Brain microvascular endothelial cell (primary cell): ENCODE results near the gene BABAM2.
"Not testable (repeated sequence)": the region's sequence is repeated elsewhere in the genome, so short reads cannot be mapped to it uniquely, and the experiment has no call there.

Experiments used
- DNase-seq: peaks from one replicate; pipeline ENCODE4 v3.0.0-alpha.2; 2020
- H3K27ac ChIP-seq: fragments of 250-450 bp; sonication (Bioruptor Pico); 2 replicates; pipeline ENCODE4 v1.5.1; 2020; ENCODE audit warnings: mild to moderate bottlenecking, moderate library complexity
- H3K27me3 ChIP-seq: fragments of 250-450 bp; sonication (Bioruptor Pico); replicated peaks from 2 replicates; pipeline ENCODE4 v1.5.1; 2020; ENCODE audit warnings: mild to moderate bottlenecking
- H3K36me3 ChIP-seq: fragments of 250-450 bp; sonication (Bioruptor Pico); replicated peaks from 2 replicates; pipeline ENCODE4 v1.5.1; 2020; ENCODE audit warnings: mild to moderate bottlenecking
- H3K4me3 ChIP-seq: 2 replicates; pipeline ENCODE4 v1.5.1; 2011; ENCODE audit warnings: low read depth, mild to moderate bottlenecking, control low read depth, low read length, moderate library complexity
- CTCF ChIP-seq: IDR thresholded peaks from 2 replicates; pipeline ENCODE4 v1.5.1; 2011; ENCODE audit warnings: low read depth, mild to moderate bottlenecking, moderate library complexity, low read length, control low read depth, inconsistent platforms; ENCODE audit errors: missing control alignments
- in situ Hi-C: cut with HindIII; loops from 2 replicates; pipeline ENCODE4 v1.10.0; 2017; ENCODE audit warnings: low sequenced_read_pairs, low pct_ligation_motif_present

Gene BABAM2

GRCh38 chr2:28332696-28333095 is 442.2 kb downstream of the BABAM2 start:
- no peak for DNase-seq
- in situ Hi-C loops, result no loop called here
- Histone ChIP-seq H3K27me3 (no peaks in the 10 kb centered on the region), H3K4me3 (no peak overlapping the region), H3K36me3 (no peaks in the 10 kb centered on the region), H3K27ac (no peak overlapping the region)
- TF ChIP-seq CTCF, result no peak

GRCh38 chr2:28333606-28334526 is 443.3 kb downstream of the BABAM2 start:
- DNase-seq, result no peak
- TF ChIP-seq CTCF, result no peak
- in situ Hi-C loops, result no loop called here

GRCh38 chr2:28334527-28334894 is 444.0 kb downstream of the BABAM2 start:
- no peak for TF ChIP-seq CTCF
- no peak for DNase-seq
- in situ Hi-C loops, result no loop called here
- Histone ChIP-seq H3K36me3 (no peaks in the 10 kb centered on the region), H3K4me3 (no peak overlapping the region), H3K27ac (no peak overlapping the region), H3K27me3 (no peaks in the 10 kb centered on the region)

More at GRCh38 chr2:28333606-28334526, 443.3 kb downstream of the BABAM2 start:
- H3K4me3 ChIP-seq, result no peak overlapping the region
- no peaks in the 10 kb centered on the region for H3K27me3 ChIP-seq
- H3K27ac ChIP-seq, result no peak overlapping the region
- H3K36me3 ChIP-seq, result no peaks in the 10 kb centered on the region

GRCh38 chr2:28335265-28335664 is 444.7 kb downstream of the BABAM2 start:
- DNase-seq, H3K27ac ChIP-seq, H3K4me3 ChIP-seq, in situ Hi-C loops, H3K36me3 ChIP-seq, H3K27me3 ChIP-seq: not testable (repeated sequence)

GRCh38 chr2:28335666-28336065 is 445.1 kb downstream of the BABAM2 start:
- no peak for DNase-seq
- H3K27ac ChIP-seq, result no peak overlapping the region
- no peaks in the 10 kb centered on the region for H3K27me3 ChIP-seq
- in situ Hi-C loops, result no loop called here
- no peak for TF ChIP-seq CTCF
- H3K36me3 ChIP-seq, result no peaks in the 10 kb centered on the region
- H3K4me3 ChIP-seq, result no peak overlapping the region

GRCh38 chr2:28336264-28336980 is 445.9 kb downstream of the BABAM2 start:
- no peak overlapping the region for H3K4me3 ChIP-seq
- TF ChIP-seq CTCF, result no peak
- H3K36me3 ChIP-seq, result no peaks in the 10 kb centered on the region
- H3K27ac ChIP-seq, result no peak overlapping the region
- in situ Hi-C loops, result no loop called here
- DNase-seq, result no peak
- H3K27me3 ChIP-seq, result no peaks in the 10 kb centered on the region
